GM23338 (cell line): ENCODE results near the gene RPS6KA5. TPM values are rescaled to one million over a fixed set of nuclear protein-coding genes. Genes with fewer than 3 reads are reported as not detected.
A peak's percentile ranks its signal among the peaks of the same experiment; 100 is the strongest.

Source experiments
- ATAC-seq: fragments of 200-7000 bp; cut with Tn5 transposase; 3 replicates; pipeline ENCODE4 v1.9.1; 2020
- DNase-seq: peaks from one replicate; pipeline ENCODE4 v3.0.0-alpha.2; 2015; ENCODE audit warnings: low spot score
- H2AFZ ChIP-seq: fragments of 200-600 bp; sonication (generic); 2 replicates; pipeline ENCODE4 v1.8.0; 2016; ENCODE audit warnings: antibody characterized with exemption, mild to moderate bottlenecking, moderate library complexity
- H3F3A ChIP-seq: fragments of 200-600 bp; sonication (generic); replicated peaks from 2 replicates; pipeline ENCODE4 v1.8.0; 2017; ENCODE audit warnings: antibody characterized with exemption, mixed run types, low read depth
- H3K27ac ChIP-seq: fragments of 200-600 bp; sonication (generic); 2 replicates; pipeline ENCODE4 v1.6.1; 2016; ENCODE audit warnings: low read depth
- H3K27me3 ChIP-seq: fragments of 200-600 bp; sonication (generic); 2 replicates; pipeline ENCODE4 v1.8.0; 2016; ENCODE audit warnings: mild to moderate bottlenecking, mixed run types, moderate library complexity; ENCODE audit not compliant: insufficient read depth
- H3K36me3 ChIP-seq: fragments of 200-600 bp; sonication (generic); 2 replicates; pipeline ENCODE4 v1.8.0; 2016; ENCODE audit warnings: mild to moderate bottlenecking; ENCODE audit not compliant: insufficient read depth
- H3K4me1 ChIP-seq: fragments of 200-600 bp; sonication (generic); 2 replicates; pipeline ENCODE4 v1.8.0; 2016; ENCODE audit warnings: mild to moderate bottlenecking, moderate library complexity; ENCODE audit not compliant: insufficient read depth
- H3K4me2 ChIP-seq: fragments of 200-600 bp; sonication (generic); 2 replicates; pipeline ENCODE4 v1.7.1; 2017; ENCODE audit warnings: mixed run types
- H3K4me3 ChIP-seq: fragments of 200-600 bp; sonication (generic); 2 replicates; pipeline ENCODE4 v1.6.1; 2016; ENCODE audit warnings: mixed run types
- H3K79me2 ChIP-seq: fragments of 200-600 bp; sonication (generic); replicated peaks from 2 replicates; pipeline ENCODE4 v1.8.0; 2017; ENCODE audit warnings: mild to moderate bottlenecking; ENCODE audit not compliant: insufficient read depth
- H3K9me2 ChIP-seq: fragments of 200-600 bp; sonication (generic); 2 replicates; pipeline ENCODE4 v1.8.0; 2017; ENCODE audit not compliant: insufficient read depth
- H4K20me1 ChIP-seq: fragments of 200-600 bp; sonication (generic); replicated peaks from 2 replicates; pipeline ENCODE4 v1.8.0; 2017; ENCODE audit warnings: mild to moderate bottlenecking; ENCODE audit not compliant: insufficient read depth
- H3K27ac Mint-ChIP-seq: 2 replicates; pipeline ENCODE4 v1.8.0; 2020; ENCODE audit warnings: inconsistent platforms, mild to moderate bottlenecking, moderate library complexity, mixed read lengths
- H3K27me3 Mint-ChIP-seq: 3 replicates; pipeline ENCODE4 v1.8.0; 2022; ENCODE audit warnings: low read depth, mild to moderate bottlenecking, moderate library complexity, mixed read lengths, inconsistent platforms; ENCODE audit not compliant: insufficient read depth, poor library complexity
- H3K36me3 Mint-ChIP-seq: 3 replicates; pipeline ENCODE4 v1.8.0; 2021; ENCODE audit warnings: low read depth, mild to moderate bottlenecking, inconsistent platforms, moderate library complexity, mixed read lengths
- H3K4me1 Mint-ChIP-seq: 3 replicates; pipeline ENCODE4 v1.8.0; 2020; ENCODE audit warnings: mild to moderate bottlenecking, inconsistent platforms, mixed read lengths
- H3K4me3 Mint-ChIP-seq: 3 replicates; pipeline ENCODE4 v1.8.0; 2021; ENCODE audit warnings: moderate library complexity, mild to moderate bottlenecking, inconsistent platforms, mixed read lengths
- H3K9me3 Mint-ChIP-seq: 3 replicates; pipeline ENCODE4 v1.8.0; 2020; ENCODE audit warnings: moderate library complexity, mild to moderate bottlenecking, inconsistent platforms, mixed read lengths
- CTCF ChIP-seq, 2 experiments: fragments of 200-600 bp in 1 of 2; sonication (generic) in 1 of 2; conservative IDR thresholded peaks; 2 replicates each; pipeline versions ENCODE4 v1.5.1 to v1.6.1; 2016 to 2017; ENCODE audit warnings: antibody characterized with exemption in 2 of 2, low read depth in 2 of 2, mild to moderate bottlenecking in 2 of 2, moderate library complexity in 1 of 2
- ETS1 ChIP-seq: IDR thresholded peaks from 2 replicates; pipeline ENCODE4 v1.6.1; 2016; ENCODE audit warnings: antibody characterized with exemption
- JUNB ChIP-seq: IDR thresholded peaks from one replicate; pipeline ENCODE4 v1.6.1; 2016; ENCODE audit warnings: antibody characterized with exemption; ENCODE audit not compliant: unreplicated experiment
- NANOG ChIP-seq: IDR thresholded peaks from 2 replicates; pipeline ENCODE4 v1.6.1; 2016; ENCODE audit warnings: antibody characterized with exemption, borderline replicate concordance
- REST ChIP-seq: IDR thresholded peaks from one replicate; pipeline ENCODE4 v1.6.1; 2018; ENCODE audit warnings: antibody characterized with exemption; ENCODE audit not compliant: unreplicated experiment
- ZNF331 ChIP-seq: fragments of 250-450 bp; sonication (Bioruptor Pico); IDR thresholded peaks from 2 replicates; pipeline ENCODE4 v1.5.0; 2020; ENCODE audit warnings: low read depth, mild to moderate bottlenecking, moderate library complexity
- polyA plus RNA-seq: library from polyadenylated mRNA; unstranded; fragments of >200 nt; fragmentation: Nextera tagmentation; extraction: Ambion mirVana; gene quantifications from 2 replicates; pipeline ENCODE4 v1.2.1, GENCODE V29; 2016
- total RNA-seq: library from RNA; depleted of rRNA; stranded (reverse); fragments of >200 nt; shearing (Covaris generic); gene quantifications from 2 replicates; pipeline ENCODE4 v1.2.3, GENCODE V29; 2014

Gene RPS6KA5
- total and polyA plus RNA-seq, 2 experiments from 2014 or later = 2.1 to 2.4 TPM

GRCh38 chr14:90816681-90817436 lies 243.6 kb downstream of the RPS6KA5 start (continued):
- TF ChIP-seq REST (no peak), JUNB (no peak), ETS1 (no peak), ZNF331 (CRISPR knock-in tag) (no peak)

DNA sequence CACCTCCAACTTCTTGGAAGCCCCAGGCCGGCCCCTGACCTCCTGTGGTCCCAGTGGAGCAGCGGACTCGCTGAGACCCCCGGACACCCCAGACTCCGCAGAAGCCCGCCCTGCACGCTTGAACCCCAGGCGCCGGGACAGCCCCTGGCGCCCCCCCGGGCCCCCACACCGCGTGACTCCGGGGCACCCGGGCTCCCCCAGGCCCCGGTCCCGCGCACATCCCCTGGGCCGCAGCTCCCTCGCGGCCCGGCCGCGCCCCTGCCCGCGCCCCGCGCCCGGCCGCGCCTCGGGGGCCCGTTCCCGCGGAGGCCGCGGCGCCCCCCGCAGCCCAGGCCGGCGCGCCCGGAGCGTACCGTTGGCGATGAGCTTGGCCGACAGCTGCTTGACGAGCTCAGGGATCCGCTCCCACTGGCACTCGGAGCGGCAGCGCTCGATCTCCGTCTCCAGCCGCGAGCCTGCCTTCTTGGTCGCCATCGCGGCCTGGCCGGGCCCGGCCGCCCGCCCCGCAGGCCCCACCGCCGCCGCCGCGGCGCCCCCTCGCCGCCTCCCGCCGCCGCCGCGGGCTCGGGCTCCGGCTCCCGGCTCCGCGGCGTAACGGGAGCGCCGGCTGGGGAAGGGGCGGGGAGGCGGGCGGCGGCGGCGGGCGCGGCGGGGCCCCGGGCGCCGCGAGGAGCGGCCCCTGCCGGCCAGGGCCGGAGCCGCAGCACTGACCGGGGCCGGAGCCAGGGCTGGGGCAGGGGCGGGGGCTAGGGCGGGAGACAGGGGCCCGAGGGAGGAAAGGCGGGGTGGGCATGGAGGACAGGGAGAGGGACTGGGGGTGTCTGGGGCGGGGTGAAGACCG lies 244.4 kb downstream of the RPS6KA5 start, which contains the start of gene TTC7B:
TTC7B (minus strand) TSS at position 609 of the 841 bp plus-strand sequence; CDS start at position 474, 135 bp downstream.
- H3K27me3 Mint-ChIP-seq = peaks cover 17% of the 10 kb centered on the region
- Histone ChIP-seq H3K9me2 (no peaks in the 10 kb centered on the region), H2AFZ (peak within 1 kb of the TSS; percentile 96), H3K4me3 (peak within 1 kb of the TSS; percentile 69), H3K4me1 (peaks cover 13% of the 10 kb centered on the region), H3K4me2 (peak within 1 kb of the TSS; percentile 90), H3K27me3 (peaks cover 14% of the 10 kb centered on the region), H4K20me1 (no peaks in the 10 kb centered on the region; the same call in 1 of the 2 replicates), H3K27ac (no peak within 1 kb of the TSS), H3F3A (no peaks in the 10 kb centered on the region), H3K79me2 (peaks cover 3% of the 10 kb centered on the region), H3K36me3 (no peaks in the 10 kb centered on the region)
- H3K36me3 Mint-ChIP-seq = no peaks in the 10 kb centered on the region
- peaks cover 8% of the 10 kb centered on the region for H3K4me1 Mint-ChIP-seq
- ATAC-seq (peak; percentile 86), DNase-seq (peak; percentile 72)
- TF ChIP-seq CTCF (conservative IDR thresholded peaks at IDR 0.05; ENCODE audit: low read depth in 2 of 2) (peak in 1 of 2 experiments; percentile 53; a peak in 2 of 4 replicates), NANOG (no peak)
- peak within 1 kb of the TSS; percentile 72 for H3K4me3 Mint-ChIP-seq
- H3K27ac Mint-ChIP-seq = no peak within 1 kb of the TSS
- no peaks in the 10 kb centered on the region for H3K9me3 Mint-ChIP-seq
